DOHH2 (cell line): ENCODE results near the gene IFITM10.
"Not testable (repeated sequence)": the region's sequence is repeated elsewhere in the genome, so short reads cannot be mapped to it uniquely, and the experiment has no call there.

Experiments
- H3F3A ChIP-seq: fragments of 200-600 bp; sonication (generic), shearing (Covaris generic); 2 replicates; pipeline ENCODE4 v1.6.0; 2016; ENCODE audit warnings: antibody characterized with exemption, mild to moderate bottlenecking; ENCODE audit not compliant: control insufficient read depth, insufficient read depth
- H3K27ac ChIP-seq: fragments of 200-600 bp; sonication (generic); 2 replicates; pipeline ENCODE4 v1.5.1; 2014; ENCODE audit warnings: low read depth, mild to moderate bottlenecking, low read length, moderate library complexity
- H3K27me3 ChIP-seq: fragments of 200-600 bp; sonication (generic); 2 replicates; pipeline ENCODE4 v1.6.1; 2014; ENCODE audit warnings: mild to moderate bottlenecking, low read length, mixed read lengths; ENCODE audit not compliant: control insufficient read depth
- H3K36me3 ChIP-seq: fragments of 200-600 bp; sonication (generic); 2 replicates; pipeline ENCODE4 v1.6.1; 2014; ENCODE audit warnings: mild to moderate bottlenecking, low read length, moderate library complexity, mixed read lengths; ENCODE audit not compliant: control insufficient read depth
- H3K4me1 ChIP-seq: fragments of 200-600 bp; sonication (generic); 2 replicates; pipeline ENCODE4 v1.6.1; 2014; ENCODE audit warnings: mild to moderate bottlenecking, low read length, mixed read lengths; ENCODE audit not compliant: control insufficient read depth
- H3K4me2 ChIP-seq: fragments of 200-600 bp; sonication (generic); 2 replicates; pipeline ENCODE4 v1.6.0; 2014; ENCODE audit warnings: mild to moderate bottlenecking, low read length, moderate library complexity
- H3K4me3 ChIP-seq: fragments of 200-600 bp; sonication (generic); 2 replicates; pipeline ENCODE4 v1.5.1; 2014; ENCODE audit warnings: mild to moderate bottlenecking, low read length, mixed read lengths
- H3K79me2 ChIP-seq: fragments of 200-600 bp; sonication (generic); 2 replicates; pipeline ENCODE4 v1.6.1; 2014; ENCODE audit warnings: mild to moderate bottlenecking, low read length, mixed read lengths; ENCODE audit not compliant: control insufficient read depth
- H3K9me2 ChIP-seq: fragments of 200-600 bp; sonication (generic); replicated peaks from 2 replicates; pipeline ENCODE4 v1.6.1; 2014; ENCODE audit warnings: mild to moderate bottlenecking, low read length, mixed read lengths; ENCODE audit not compliant: control insufficient read depth
- H3K9me3 ChIP-seq: fragments of 200-600 bp; sonication (generic); 2 replicates; pipeline ENCODE4 v1.6.1; 2014; ENCODE audit warnings: antibody characterized with exemption, low read length, mixed read lengths; ENCODE audit not compliant: control insufficient read depth, insufficient read depth
- H4K20me1 ChIP-seq: fragments of 200-600 bp; sonication (generic); 2 replicates; pipeline ENCODE4 v1.6.0; 2014; ENCODE audit warnings: low read depth, mild to moderate bottlenecking, antibody characterized with exemption, low read length, moderate library complexity; ENCODE audit not compliant: control insufficient read depth, insufficient read depth

IFITM10 gene

DNA sequence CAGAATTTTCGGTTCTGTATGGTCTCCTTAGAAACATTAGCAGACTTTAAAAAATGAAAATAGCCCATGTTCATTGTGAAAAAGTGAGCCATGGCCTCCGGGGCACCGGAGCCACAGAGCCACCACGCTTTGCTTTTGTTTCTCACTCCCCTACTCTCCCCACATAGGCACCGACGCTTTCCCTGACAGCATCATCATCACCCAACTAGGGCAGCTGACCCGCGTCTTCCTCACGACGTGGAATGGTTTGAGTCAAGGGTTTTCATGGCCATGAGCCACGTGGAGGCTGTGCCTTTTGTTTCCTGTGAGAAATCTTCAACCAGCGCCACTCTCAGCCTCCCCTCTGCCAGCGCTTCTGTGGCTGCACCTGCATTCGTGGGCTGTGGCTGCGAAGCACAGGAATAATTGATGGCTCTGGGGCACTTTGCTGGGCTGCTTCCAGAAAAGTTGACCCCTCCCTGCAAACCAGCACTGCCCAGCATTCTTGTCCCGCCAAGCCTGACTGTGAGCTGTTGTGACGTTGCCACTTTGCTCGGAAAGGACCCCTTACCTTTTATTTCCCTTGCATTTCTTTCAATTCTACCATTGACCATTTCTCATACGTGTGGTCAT lies 62.0 kb downstream of the IFITM10 start:
- not testable (repeated sequence) for H3K9me2 ChIP-seq, H3K4me1 ChIP-seq, H3F3A ChIP-seq, H3K4me3 ChIP-seq, H3K9me3 ChIP-seq, H3K27me3 ChIP-seq, H3K4me2 ChIP-seq, H3K36me3 ChIP-seq, H4K20me1 ChIP-seq, H3K79me2 ChIP-seq, H3K27ac ChIP-seq

GRCh38 chr11:1686220-1686619 lies 64.2 kb downstream of the IFITM10 start:
- not testable (repeated sequence) for H3K4me2 ChIP-seq, H3F3A ChIP-seq, H3K4me3 ChIP-seq, H3K27ac ChIP-seq, H3K4me1 ChIP-seq, H3K79me2 ChIP-seq, H3K36me3 ChIP-seq, H3K9me2 ChIP-seq, H4K20me1 ChIP-seq, H3K9me3 ChIP-seq, H3K27me3 ChIP-seq

DNA sequence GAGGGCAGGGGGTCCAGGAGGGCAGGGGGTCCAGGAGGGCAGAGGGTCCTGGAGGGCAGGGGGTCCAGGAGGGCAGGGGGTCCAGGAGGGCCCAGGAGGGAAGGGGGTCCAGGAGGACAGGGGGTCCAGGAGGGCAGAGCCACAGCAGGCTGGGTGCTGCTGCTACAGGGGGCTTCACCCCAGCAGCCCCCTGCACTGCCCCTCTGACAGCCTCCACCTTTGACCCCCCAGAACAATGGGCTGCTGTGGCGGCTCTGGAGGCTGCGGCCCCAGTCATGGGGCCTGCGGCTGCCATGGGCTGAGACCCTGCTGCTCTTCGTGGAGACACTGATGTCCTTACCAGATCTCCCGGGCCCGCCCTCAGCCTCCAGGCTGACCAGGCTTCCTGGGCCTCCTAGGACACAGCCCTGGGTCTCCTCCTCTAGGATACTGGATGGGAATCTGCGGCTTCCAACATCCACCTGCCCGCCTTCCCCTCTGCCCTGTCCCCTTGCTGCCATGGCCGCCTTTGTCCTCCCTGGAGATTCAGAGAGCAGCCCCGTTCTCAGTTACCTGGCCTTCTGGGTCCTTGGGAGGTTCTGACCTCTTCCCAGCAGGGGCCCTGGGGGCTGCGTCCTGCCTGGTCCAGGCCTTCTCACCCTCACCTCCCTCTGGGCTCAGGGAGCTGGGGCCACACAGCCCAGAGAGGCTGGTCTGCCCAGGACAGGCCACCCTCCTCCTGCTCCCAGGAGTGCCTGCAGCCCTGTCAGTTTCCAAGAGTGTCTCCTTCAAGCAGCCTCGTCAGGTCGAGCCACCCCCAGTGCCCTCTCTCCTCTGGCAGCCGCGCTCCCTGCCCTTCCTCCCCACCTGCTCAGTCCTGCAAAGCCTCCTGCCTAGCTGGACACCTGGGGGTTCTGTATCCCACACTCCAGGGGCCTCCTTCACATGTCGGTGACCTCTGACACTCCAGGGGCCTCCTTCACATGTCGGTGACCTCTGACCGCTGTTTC lies 65.2 kb downstream of the IFITM10 start:
- H3K79me2 ChIP-seq, H3K9me3 ChIP-seq, H3K27ac ChIP-seq: not testable (repeated sequence)

GRCh38 chr11:1683904-1684572 lies 66.4 kb downstream of the IFITM10 start:
- H3K4me3 ChIP-seq, H3K27ac ChIP-seq: not testable (repeated sequence)

More for the DNA sequence above, 65.2 kb downstream of the IFITM10 start:
- H3K4me2 ChIP-seq, H4K20me1 ChIP-seq, H3K4me3 ChIP-seq, H3K9me2 ChIP-seq, H3K27me3 ChIP-seq, H3K36me3 ChIP-seq, H3K4me1 ChIP-seq, H3F3A ChIP-seq: not testable (repeated sequence)

GRCh38 chr11:1683216-1683615 lies 67.2 kb downstream of the IFITM10 start:
- not testable (repeated sequence) for H3K4me3 ChIP-seq, H3K36me3 ChIP-seq, H3K27ac ChIP-seq, H3F3A ChIP-seq, H3K9me2 ChIP-seq, H3K27me3 ChIP-seq, H3K9me3 ChIP-seq, H4K20me1 ChIP-seq, H3K4me2 ChIP-seq, H3K4me1 ChIP-seq, H3K79me2 ChIP-seq

More at GRCh38 chr11:1683904-1684572, 66.4 kb downstream of the IFITM10 start:
- not testable (repeated sequence) for H3K36me3 ChIP-seq, H3K9me2 ChIP-seq, H3K27me3 ChIP-seq, H3K9me3 ChIP-seq, H3F3A ChIP-seq, H3K4me2 ChIP-seq, H4K20me1 ChIP-seq, H3K4me1 ChIP-seq, H3K79me2 ChIP-seq
